Body of pancreas (tissue), 4 donors: ENCODE results near the gene C1orf116. TPM values are rescaled to one million over a fixed set of nuclear protein-coding genes. Genes with fewer than 3 reads are reported as not detected.

Experiments
- ATAC-seq: fragments of 150-250 bp; one replicate; pipeline ENCODE4 v1.9.1; 2016
- DNase-seq, 4 donors: peaks; one replicate each; pipeline ENCODE4 v3.0.0-alpha.2; 2019
- H3K27ac ChIP-seq, 4 donors: fragments of 200-600 bp; sonication (generic); 1 replicate in 3 of 4; 2 replicates in 1 of 4; pipeline versions ENCODE4 v1.5.1 to v1.6.1; 2016 to 2019; ENCODE audit warnings: mild to moderate bottlenecking in 1 of 4, mixed read lengths in 1 of 4, moderate library complexity in 1 of 4
- H3K27me3 ChIP-seq, 2 donors: fragments of 200-600 bp; sonication (generic); one replicate each; pipeline ENCODE4 v1.6.0; 2016; ENCODE audit warnings: mild to moderate bottlenecking in 1 of 2
- H3K36me3 ChIP-seq, 2 donors: fragments of 200-600 bp; sonication (generic); replicated peaks in 1 of 2; 2 replicates each; pipeline ENCODE4 v1.5.1; 2016; ENCODE audit warnings: low read depth in 2 of 2; ENCODE audit not compliant: insufficient read depth in 1 of 2
- H3K4me1 ChIP-seq: fragments of 200-600 bp; sonication (generic); one replicate; pipeline ENCODE4 v1.6.0; 2016
- H3K4me3 ChIP-seq, 2 donors: fragments of 200-600 bp; sonication (generic); 1 replicate in 1 of 2; 2 replicates in 1 of 2; pipeline ENCODE4 v1.5.1; 2016 to 2019
- H3K9me3 ChIP-seq, 3 donors: fragments of 200-600 bp; sonication (generic); 1 replicate in 2 of 3; 2 replicates in 1 of 3; pipeline ENCODE4 v1.5.1; 2016
- CTCF ChIP-seq, 7 experiments: fragments of 450-650 bp in 4 of 7; fragments of 200-600 bp in 3 of 7; sonication (generic) in 3 of 7; IDR thresholded peaks; one replicate each; pipeline ENCODE4 v1.5.1; 2016 to 2019; ENCODE audit warnings: antibody characterized with exemption in 7 of 7
- POLR2A ChIP-seq, 3 donors: fragments of 450-650 bp; IDR thresholded peaks; one replicate each; pipeline ENCODE4 v1.6.1; 2016; ENCODE audit warnings: antibody characterized with exemption in 3 of 3, mild to moderate bottlenecking in 2 of 3
- WGBS, 2 donors: methylation state at CpG; one replicate each; pipeline ENCODE4 v1.1.5; 2017; 5-methylcytosine and 5-hydroxymethylcytosine counted together
- intact Hi-C: fragments of 100-400 bp; cut with DNase I; formaldehyde crosslinking; loops from one replicate; pipeline ENCODE4 v1.15.1; 2023
- total RNA-seq, 2 donors: library from RNA; depleted of rRNA; stranded (reverse); fragments of >200 nt; gene quantifications; one replicate each; pipeline ENCODE4 v1.1.0, GENCODE V29; 2016

Gene C1orf116
- total RNA-seq, 2 donors from 2014 or later: 11.2 to 23.3 TPM

- DNase-seq: peak in 3 of 4 donors; percentile 30 to 64 (median 58)
- TF ChIP-seq POLR2A (IDR thresholded peaks at IDR 0.05): peak in 2 of 3 donors; percentile 12 to 21
- TF ChIP-seq CTCF (IDR thresholded peaks at IDR 0.05): no peak
- 73 to 79% methylated on average over 10 of the region's 10 CpGs for WGBS, 2 donors
- Histone ChIP-seq H3K27me3 (no peaks in the 10 kb centered on the region), H3K36me3 (no peaks in the 10 kb centered on the region), H3K9me3 (no peaks in the 10 kb centered on the region), H3K27ac (peak overlapping the region; percentile 53 to 84 (median 78)), H3K4me1 (peaks cover 37% of the 10 kb centered on the region), H3K4me3 (no peak overlapping the region)
- ATAC-seq: peak; percentile 80
- intact Hi-C loops: no loop called here
These were observed 23.2 kb downstream of the C1orf116 start for GRCh38 chr1:207009182-207009850.

GRCh38 chr1:207007352-207008033 is 25.1 kb downstream of the C1orf116 start:
- 50 to 53% methylated on average over 5 of the region's 5 CpGs for WGBS, 2 donors
- Histone ChIP-seq H3K4me1 (peaks cover 56% of the 10 kb centered on the region), H3K4me3 (no peak overlapping the region), H3K27ac (peak overlapping the region; percentile 45 to 84 (median 78)), H3K36me3 (no peaks in the 10 kb centered on the region), H3K9me3 (no peaks in the 10 kb centered on the region), H3K27me3 (no peaks in the 10 kb centered on the region)
- TF ChIP-seq CTCF (IDR thresholded peaks at IDR 0.05) (no peak), POLR2A (IDR thresholded peaks at IDR 0.05) (peak in 1 of 3 donors; percentile 53)
- DNase-seq (peak; percentile 69 to 81 (median 76)), ATAC-seq (peak; percentile 80)
- intact Hi-C loops: no loop called here

GRCh38 chr1:207006914-207007313 is 25.6 kb downstream of the C1orf116 start:
- ATAC-seq (peak; percentile 1), DNase-seq (no peak)
- Histone ChIP-seq H3K9me3 (no peaks in the 10 kb centered on the region), H3K4me1 (peaks cover 59% of the 10 kb centered on the region), H3K27me3 (no peaks in the 10 kb centered on the region), H3K27ac (peak overlapping the region; percentile 19 to 84 (median 78)), H3K4me3 (no peak overlapping the region), H3K36me3 (no peaks in the 10 kb centered on the region)
- intact Hi-C loops: no loop called here
- WGBS, 2 donors: 57% methylated on average over 3 of the region's 3 CpGs
- TF ChIP-seq POLR2A (IDR thresholded peaks at IDR 0.05): no peak
- no peak for TF ChIP-seq CTCF (IDR thresholded peaks at IDR 0.05)

- Histone ChIP-seq H3K9me3 (no peaks in the 10 kb centered on the region), H3K27ac (peak overlapping the region in 3 of 4 donors; percentile 77 to 84 (median 79)), H3K27me3 (no peaks in the 10 kb centered on the region), H3K36me3 (no peaks in the 10 kb centered on the region), H3K4me3 (no peak overlapping the region), H3K4me1 (peaks cover 58% of the 10 kb centered on the region)
- ATAC-seq (no peak), DNase-seq (no peak)
- no peak for TF ChIP-seq POLR2A (IDR thresholded peaks at IDR 0.05)
- TF ChIP-seq CTCF (IDR thresholded peaks at IDR 0.05): no peak
- intact Hi-C loops: no loop called here
- 63 to 75% methylated on average over 3 of the region's 3 CpGs for WGBS, 2 donors
These were observed 26.5 kb downstream of the C1orf116 start for GRCh38 chr1:207006083-207006482.
